Activated naive CD4-positive, alpha-beta T cell treated with anti-CD3 and anti-CD28 coated beads, Interleukin-2, amount 50 U/mL, for 72 hours (primary cell): ENCODE results near the gene GRK3. TPM values are rescaled to one million over a fixed set of nuclear protein-coding genes. Genes with fewer than 3 reads are reported as not detected.
"Not testable (repeated sequence)": the region's sequence is repeated elsewhere in the genome, so short reads cannot be mapped to it uniquely, and the experiment has no call there.

Source experiments
- ATAC-seq, 2 donors: fragments of 150-1000 bp; cut with Tn5 transposase; 2 replicates each; pipeline ENCODE4 v1.10.0; 2021; ENCODE audit warnings: mild to moderate bottlenecking in 2 of 2, moderate library complexity in 2 of 2
- DNase-seq, 2 donors: peaks; one replicate each; pipeline ENCODE4 v3.0.0; 2021 to 2022; ENCODE audit warnings: low spot score in 2 of 2
- H3K27ac Mint-ChIP-seq, 2 donors: one replicate each; pipeline ENCODE4 v1.8.0; 2022; ENCODE audit warnings: mild to moderate bottlenecking in 2 of 2, mixed read lengths in 2 of 2
- H3K36me3 Mint-ChIP-seq, 2 donors: one replicate each; pipeline ENCODE4 v1.8.0; 2022; ENCODE audit warnings: mixed read lengths in 2 of 2
- H3K9me3 Mint-ChIP-seq, 2 donors: one replicate each; pipeline ENCODE4 v1.8.0; 2022; ENCODE audit warnings: mixed read lengths in 2 of 2
- total RNA-seq, 2 donors: library from RNA; stranded (reverse); gene quantifications; one replicate each; pipeline ENCODE4 v1.2.3, GENCODE V29; 2022

The GRK3 gene
- total RNA-seq, 2 donors from 2014 or later = 13.6 to 31.6 TPM

DNA sequence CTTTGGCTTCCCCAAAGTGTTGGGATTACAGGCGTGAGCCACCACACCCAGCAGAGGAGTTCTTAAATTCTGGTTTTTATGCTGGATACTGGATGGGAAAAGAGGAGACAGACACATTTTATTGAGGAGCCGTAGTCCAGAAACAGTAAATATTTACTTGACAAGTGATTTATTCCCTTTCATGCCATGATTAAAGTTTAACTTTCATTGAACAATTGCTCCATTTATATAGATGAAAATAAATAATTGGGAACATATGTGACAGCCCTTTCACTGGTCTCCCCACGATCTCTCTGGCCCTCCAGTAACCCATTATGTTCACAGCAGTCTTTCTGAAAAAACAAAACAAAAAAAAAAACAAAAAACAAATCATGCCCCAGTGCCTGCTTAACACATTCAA is 19.3 kb upstream of the GRK3 start:
- no peak overlapping the region for H3K27ac Mint-ChIP-seq
- peaks cover 0 to 4% of the 10 kb centered on the region in 2 donors for H3K9me3 Mint-ChIP-seq
- DNase-seq (no peak), ATAC-seq (no peak)
- peaks cover 0 to 5% of the 10 kb centered on the region in 2 donors for H3K36me3 Mint-ChIP-seq

DNA sequence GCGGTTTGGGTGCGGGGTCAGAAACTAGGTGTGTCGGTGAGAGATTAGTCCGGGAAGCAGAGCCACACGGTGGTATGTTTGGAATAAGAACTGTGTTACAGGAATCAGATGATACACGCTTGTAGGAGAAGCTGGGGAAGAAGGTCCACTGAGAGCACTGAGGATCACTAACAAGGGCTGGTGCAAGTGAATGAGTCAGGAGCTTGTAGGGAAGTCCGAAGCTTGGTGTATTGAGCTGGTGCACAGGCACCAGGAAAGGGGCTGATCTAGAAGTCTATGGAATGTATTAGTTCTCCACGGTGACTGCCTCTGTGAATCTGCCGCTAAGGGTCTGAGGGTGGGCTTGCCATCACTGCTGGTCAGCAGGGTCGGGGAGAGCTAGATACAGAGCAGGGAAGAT is 18.8 kb upstream of the GRK3 start:
- ATAC-seq (no peak), DNase-seq (no peak)
- Mint-ChIP-seq H3K27ac (no peak overlapping the region), H3K9me3 (peaks cover 0 to 4% of the 10 kb centered on the region in 2 donors), H3K36me3 (peaks cover 0 to 5% of the 10 kb centered on the region in 2 donors)

DNA sequence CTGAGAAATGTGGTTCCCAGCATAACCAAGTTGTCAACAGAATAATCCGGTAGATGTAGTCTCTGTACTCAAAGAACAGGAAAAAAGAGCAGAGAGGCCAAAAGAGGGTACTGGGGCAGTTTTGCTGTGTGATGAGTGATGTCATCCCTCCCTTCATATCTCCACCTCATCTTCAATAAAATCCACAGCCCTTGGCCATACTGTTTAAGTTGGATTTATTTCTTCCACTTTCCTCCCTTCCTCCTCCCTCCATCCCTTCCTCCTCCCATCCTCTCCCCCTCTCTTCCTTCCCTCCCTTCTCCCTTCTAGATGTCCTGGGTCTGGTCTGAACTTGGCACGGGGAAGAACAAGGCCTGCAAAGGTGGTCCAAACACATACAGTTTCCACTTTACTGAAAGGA is 18.2 kb upstream of the GRK3 start:
- no peak for ATAC-seq
- Mint-ChIP-seq H3K36me3 (peaks cover 0 to 3% of the 10 kb centered on the region in 2 donors), H3K27ac (no peak overlapping the region), H3K9me3 (peaks cover 0 to 2% of the 10 kb centered on the region in 2 donors)
- DNase-seq = no peak

DNA sequence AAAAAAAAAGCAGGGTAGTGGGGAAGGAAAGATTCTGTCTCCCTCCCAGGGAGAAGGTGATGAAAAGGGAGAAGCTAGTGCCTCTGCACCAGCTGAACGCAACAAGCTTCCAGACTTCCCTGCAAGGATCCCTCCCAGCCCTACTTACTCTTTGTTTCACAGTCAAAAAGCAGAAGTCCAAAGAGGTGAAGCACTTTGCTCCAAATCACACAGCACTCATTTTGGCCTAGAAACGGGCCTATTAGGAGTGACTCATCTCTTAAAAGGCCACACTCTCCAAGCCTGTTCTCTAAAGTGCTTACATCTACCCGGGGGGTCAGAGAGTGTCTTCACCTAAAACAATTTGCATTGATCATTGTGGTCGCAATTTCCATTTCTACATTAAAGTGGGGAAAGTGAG is 17.7 kb upstream of the GRK3 start:
- no peak overlapping the region for H3K27ac Mint-ChIP-seq
- DNase-seq = no peak
- no peaks in the 10 kb centered on the region for H3K36me3 Mint-ChIP-seq
- ATAC-seq = no peak
- no peaks in the 10 kb centered on the region for H3K9me3 Mint-ChIP-seq

DNA sequence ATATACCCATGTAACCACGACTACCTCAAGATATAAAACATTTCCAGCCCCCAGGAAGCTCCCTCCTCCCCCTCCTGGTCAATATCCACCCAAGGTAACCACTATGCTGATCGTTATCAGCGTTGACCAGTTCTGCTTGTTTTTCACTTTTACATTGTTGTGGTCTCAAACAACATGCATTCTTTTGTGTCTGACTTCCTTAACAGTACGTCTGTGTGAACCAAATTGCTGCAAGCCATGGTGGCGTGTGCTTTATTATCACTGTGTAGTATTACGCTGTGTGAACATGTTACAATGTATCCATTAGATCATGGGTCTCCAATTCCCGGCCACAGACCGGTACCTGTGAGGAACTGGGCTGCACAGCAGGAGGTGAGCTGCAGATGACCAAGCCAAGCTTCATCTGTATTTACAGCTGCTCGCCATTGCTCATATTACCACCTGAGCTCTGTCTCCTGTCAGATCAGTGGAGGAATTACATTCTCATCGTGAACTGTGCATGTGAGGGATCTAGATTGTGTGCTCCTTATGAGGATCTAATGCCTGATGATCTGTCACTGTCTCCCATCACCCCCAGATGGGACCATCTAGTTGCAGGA is 15.5 kb upstream of the GRK3 start:
- Mint-ChIP-seq H3K36me3 (no peaks in the 10 kb centered on the region), H3K27ac (no peak overlapping the region), H3K9me3 (no peaks in the 10 kb centered on the region)
- ATAC-seq (no peak), DNase-seq (no peak)

DNA sequence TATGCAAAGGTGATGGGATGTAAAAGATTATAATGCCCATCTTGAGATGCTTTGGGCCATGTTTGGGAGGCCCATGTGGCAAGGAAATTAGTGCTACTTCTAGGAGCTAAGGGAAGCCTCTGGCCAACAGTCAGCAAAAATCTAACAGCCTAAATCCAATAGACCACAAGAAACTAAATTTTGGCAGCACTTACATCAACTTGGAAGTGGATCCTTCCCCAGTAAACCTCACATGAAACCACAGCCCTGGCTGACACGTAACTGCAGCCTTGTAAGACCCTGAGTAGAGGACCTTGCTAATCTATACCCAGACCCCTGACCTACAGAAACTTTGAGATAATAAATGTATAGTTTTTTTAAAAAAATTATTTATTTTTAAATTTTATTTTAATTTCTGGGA is 13.1 kb upstream of the GRK3 start:
- no peaks in the 10 kb centered on the region for H3K36me3 Mint-ChIP-seq
- no peaks in the 10 kb centered on the region for H3K9me3 Mint-ChIP-seq
- ATAC-seq (no peak), DNase-seq (no peak)
- H3K27ac Mint-ChIP-seq = no peak overlapping the region

DNA sequence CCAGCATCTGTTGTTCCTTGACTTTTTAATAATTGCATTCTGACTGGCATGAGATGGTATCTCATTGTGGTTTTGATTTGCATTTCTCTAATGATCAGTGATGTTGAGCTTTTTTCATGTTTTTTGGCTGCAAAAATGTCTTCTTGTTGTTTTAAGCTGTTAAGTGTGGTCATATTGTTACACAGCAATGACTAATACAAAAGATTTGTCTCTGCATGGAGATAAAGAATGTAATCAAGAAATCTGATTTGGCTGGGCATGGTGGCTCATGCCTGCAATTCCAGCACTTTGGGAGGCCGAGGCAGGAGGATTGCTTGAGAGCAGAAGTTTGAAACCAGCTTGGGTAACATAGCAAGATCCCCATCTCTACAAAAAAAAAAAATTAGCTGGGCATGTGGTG is 12.1 kb upstream of the GRK3 start:
- not testable (repeated sequence) for H3K27ac Mint-ChIP-seq

DNA sequence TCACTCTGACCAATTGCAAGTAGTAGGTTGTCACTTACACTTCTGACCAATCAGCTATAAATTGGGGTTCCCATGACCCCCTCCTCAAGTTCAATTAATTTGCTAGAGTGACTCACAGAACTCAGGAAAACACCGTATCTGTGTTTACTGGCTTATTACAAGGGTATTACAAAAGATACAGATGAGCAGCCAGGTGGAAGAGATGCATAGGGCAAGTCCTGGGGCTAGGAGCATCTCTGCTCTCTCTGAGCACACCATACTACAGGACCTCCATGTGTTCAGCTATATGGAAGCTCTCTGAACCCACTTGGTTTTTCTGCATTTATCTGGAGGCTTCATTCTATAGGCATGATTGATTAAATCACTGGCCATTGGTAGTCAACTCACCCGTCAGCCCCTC is 11.3 kb upstream of the GRK3 start:
- DNase-seq (no peak), ATAC-seq (no peak)
- Mint-ChIP-seq H3K36me3 (no peaks in the 10 kb centered on the region), H3K27ac (no peak overlapping the region), H3K9me3 (no peaks in the 10 kb centered on the region)

More for the DNA sequence above, 12.1 kb upstream of the GRK3 start:
- DNase-seq, H3K36me3 Mint-ChIP-seq, ATAC-seq, H3K9me3 Mint-ChIP-seq: not testable (repeated sequence)

DNA sequence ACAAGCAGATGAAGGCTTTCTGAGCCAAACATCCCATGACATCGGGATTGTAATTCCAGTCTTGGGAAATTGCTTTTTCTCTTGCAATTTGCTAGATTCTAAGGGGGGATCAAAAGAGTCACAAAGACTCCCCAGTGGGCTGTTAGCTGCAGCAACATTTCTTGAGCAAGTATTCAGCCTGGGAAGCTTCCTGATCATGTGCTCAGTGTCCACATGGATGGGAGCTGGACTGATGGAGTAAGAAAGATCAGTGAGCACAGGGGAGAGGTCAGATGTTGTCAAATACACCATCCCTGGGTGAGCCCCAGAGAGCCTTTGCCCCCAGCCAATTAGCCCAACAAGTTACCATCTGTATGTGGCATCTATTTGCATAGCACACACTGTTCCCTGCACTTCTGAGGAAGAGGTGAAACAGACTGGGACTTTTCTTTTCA is 10.2 kb upstream of the GRK3 start:
- H3K27ac Mint-ChIP-seq = no peak overlapping the region
- no peak for ATAC-seq
- no peaks in the 10 kb centered on the region for H3K36me3 Mint-ChIP-seq
- H3K9me3 Mint-ChIP-seq = no peaks in the 10 kb centered on the region
- no peak for DNase-seq

DNA sequence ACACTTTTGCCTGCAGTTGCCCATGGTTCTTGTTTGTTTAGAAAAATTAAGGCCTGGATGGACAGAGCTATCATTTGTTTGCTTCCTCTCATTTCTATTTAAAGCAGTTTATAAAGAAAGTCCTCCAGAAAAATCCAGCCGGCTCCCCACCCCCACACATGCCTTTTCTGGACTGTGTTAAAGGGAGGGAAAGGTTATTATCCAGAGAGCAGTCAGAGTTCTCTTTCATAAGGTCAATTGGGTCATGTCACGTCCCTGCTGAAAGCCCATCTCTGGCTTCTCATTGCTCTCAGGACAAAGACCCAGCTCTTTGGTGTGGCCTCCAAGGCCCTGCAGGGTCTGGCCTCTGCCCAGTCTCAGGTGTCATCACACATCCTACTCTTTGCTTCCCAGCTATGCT is 9.8 kb upstream of the GRK3 start:
- H3K9me3 Mint-ChIP-seq = no peaks in the 10 kb centered on the region
- no peak for ATAC-seq
- no peaks in the 10 kb centered on the region for H3K36me3 Mint-ChIP-seq
- no peak for DNase-seq
- H3K27ac Mint-ChIP-seq = no peak overlapping the region

DNA sequence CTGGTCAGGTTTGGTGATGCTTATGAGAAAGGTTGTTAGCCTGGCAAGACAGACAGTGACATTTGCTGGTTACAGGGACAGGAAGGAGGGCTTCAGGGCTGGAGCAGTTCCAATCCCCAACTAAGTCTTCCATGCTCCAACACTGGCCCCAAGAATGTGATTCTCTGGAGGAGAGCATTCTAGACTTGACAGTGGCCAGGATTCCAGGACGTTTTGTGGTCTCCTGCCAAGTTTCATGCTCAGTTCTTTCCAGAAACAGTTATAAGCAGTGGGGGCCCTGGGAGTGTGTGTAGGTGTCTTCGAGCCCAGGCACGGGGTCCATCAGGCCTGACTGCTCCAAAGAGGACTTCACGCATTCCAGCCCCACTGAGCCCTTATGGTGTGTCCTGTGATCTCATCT is 8.9 kb upstream of the GRK3 start:
- peak overlapping the region in 1 of 2 donors; percentile 68 for H3K27ac Mint-ChIP-seq
- DNase-seq (no peak), ATAC-seq (no peak)
- no peaks in the 10 kb centered on the region for H3K9me3 Mint-ChIP-seq
- H3K36me3 Mint-ChIP-seq = no peaks in the 10 kb centered on the region

DNA sequence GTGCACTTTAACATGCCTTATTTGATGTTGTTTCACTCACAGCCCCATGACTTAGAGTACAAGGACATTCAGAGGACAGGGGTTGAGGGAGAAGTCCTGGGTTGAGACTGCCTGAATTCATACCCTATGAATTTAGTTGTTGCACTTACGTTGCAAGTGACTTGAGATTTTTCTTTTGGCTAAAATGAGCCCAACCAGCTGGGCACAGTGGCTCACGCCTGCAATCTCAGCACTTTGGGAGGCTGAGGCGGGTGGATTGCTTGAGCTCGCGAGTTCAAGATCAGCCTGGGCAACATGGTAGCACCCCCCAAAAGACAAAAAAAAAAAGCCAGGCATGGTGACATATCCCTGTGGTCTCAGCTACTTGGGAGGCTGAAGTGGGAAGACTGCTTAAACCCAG is 7.3 kb upstream of the GRK3 start:
- Mint-ChIP-seq H3K36me3 (no peaks in the 10 kb centered on the region), H3K9me3 (no peaks in the 10 kb centered on the region), H3K27ac (no peak overlapping the region)
- DNase-seq = no peak
- no peak for ATAC-seq

DNA sequence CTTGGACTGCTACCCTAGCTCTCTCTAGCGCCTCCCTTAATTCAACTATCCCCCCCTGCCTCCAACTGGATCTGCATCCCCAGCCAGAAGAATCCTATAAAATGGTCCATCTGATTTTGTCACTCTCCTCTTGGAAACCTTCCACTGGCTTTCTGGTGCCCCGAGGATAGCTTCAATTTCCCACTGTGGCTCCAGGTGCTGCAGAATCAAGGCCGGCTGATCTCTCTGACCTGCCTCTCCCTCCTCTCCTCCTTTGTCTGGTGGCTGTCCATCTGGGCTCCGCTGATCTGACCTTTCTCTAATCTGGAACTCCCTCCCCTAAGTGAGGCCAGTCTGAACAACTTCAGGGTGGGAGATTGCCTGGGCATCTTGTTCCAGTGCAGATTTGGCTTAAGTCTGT is 6.1 kb upstream of the GRK3 start:
- DNase-seq = no peak
- H3K27ac Mint-ChIP-seq = peak overlapping the region in 1 of 2 donors; percentile 16
- H3K9me3 Mint-ChIP-seq = no peaks in the 10 kb centered on the region
- ATAC-seq = no peak
- H3K36me3 Mint-ChIP-seq = peaks cover 0 to 4% of the 10 kb centered on the region in 2 donors

DNA sequence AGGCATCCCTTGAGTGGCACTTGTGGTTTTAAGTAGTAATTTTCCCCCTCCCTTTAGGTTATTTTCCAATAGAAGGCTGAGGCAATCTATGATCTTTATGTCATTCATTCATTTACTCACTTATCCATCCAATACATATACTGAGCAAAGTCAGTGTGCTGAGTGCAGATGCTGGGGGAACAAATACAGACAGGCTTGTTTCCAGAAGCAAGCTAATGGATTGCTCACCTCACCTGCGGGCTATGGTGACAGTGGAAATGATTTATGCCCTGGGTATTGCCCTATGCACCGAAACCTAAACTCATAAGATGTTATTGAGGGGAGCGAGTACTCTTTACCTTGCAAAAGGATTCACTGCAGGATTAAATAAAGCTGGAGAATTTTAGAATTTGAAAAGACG is 4.6 kb upstream of the GRK3 start:
- H3K36me3 Mint-ChIP-seq, ATAC-seq, H3K9me3 Mint-ChIP-seq, DNase-seq: not testable (repeated sequence)
- peak overlapping the region in 1 of 2 donors; percentile 39 for H3K27ac Mint-ChIP-seq

DNA sequence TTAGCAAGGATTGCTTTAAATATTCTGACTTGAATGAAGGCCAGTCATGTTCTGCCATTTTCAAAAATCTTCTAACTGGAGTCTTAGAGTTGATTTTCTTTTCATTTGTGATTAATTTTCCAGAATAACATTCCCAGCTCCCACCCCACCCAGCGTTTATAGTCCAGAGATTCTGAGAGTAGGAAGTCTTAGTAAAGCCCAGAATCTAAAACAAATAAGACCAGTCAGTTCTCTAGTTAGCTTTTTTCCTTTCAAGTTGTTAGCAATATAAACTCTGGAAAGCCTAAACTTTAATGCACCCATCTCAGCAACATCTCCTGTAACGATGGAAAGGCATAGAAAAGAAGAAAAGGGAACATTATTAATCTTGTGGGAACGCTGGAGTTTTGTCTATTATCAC is 3.3 kb upstream of the GRK3 start:
- ATAC-seq, H3K27ac Mint-ChIP-seq, DNase-seq, H3K9me3 Mint-ChIP-seq: not testable (repeated sequence)
- peaks cover 8 to 18% of the 10 kb centered on the region in 2 donors for H3K36me3 Mint-ChIP-seq

DNA sequence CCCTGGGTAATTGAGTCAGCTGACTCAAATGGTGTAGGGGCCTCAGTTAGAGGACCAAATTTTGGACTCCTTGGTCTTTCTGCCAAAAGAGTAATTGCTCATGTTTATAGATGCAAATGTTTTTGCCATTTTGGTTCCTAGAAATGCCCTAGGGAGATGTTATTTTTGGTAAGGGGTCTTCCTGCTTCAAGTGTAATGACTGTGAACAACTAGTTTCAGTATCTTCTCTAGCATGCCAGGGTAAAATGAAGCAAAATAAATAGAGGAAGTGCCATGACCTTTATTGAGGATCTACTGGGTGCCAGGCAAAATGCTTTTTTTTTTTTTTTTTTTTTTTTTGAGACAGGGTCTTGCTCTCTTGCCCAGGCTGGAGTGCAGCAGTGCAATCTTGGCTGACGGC is 2.5 kb upstream of the GRK3 start:
- H3K27ac Mint-ChIP-seq = not testable (repeated sequence)

DNA sequence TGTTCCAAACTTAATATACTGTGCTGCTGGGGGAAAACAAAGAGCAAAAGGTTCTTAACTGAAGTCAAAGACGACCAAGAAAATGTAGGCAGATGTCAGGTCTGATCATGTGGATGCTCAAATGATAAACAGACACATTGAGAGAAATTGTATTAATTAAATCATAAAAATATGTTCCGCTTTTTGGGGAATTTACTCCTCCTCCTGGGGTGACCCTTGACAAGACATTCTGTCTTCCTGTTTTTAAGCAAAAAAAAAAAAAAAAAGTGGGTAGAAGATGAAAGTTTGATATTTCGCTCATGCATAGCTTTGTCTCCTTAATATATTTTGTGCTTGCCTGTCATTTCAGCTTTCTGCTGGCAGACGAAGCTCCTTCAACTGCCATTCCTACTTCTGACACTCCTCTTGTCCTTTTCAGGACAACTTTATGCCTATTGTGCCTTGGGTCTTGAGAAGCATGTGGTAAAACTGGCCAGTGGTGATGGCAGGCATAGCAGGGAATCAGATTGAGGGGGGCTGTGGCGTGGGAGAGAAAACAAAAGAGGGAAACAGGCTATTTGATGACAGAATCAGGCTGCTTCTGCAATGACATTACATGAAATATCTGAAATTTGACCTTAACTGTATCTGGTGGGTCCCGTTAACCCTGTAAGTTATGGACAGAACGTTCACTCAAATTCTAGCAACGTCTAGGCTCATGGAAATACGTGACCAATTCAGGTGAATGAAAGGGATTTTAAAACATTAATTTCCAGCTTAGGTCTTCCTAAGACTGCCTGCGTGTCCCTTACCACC is 1.3 kb upstream of the GRK3 start:
- DNase-seq, ATAC-seq, H3K9me3 Mint-ChIP-seq: not testable (repeated sequence)
- peak overlapping the region; percentile 52 to 82 for H3K27ac Mint-ChIP-seq
- peaks cover 11 to 20% of the 10 kb centered on the region in 2 donors for H3K36me3 Mint-ChIP-seq

More for the DNA sequence above, 2.5 kb upstream of the GRK3 start:
- not testable (repeated sequence) for H3K9me3 Mint-ChIP-seq, DNase-seq, ATAC-seq
- peaks cover 11 to 20% of the 10 kb centered on the region in 2 donors for H3K36me3 Mint-ChIP-seq
